GM23338 (cell line): ENCODE results near the gene OR2D3. TPM values are rescaled to one million over a fixed set of nuclear protein-coding genes. Genes with fewer than 3 reads are reported as not detected.

Experiments
- ATAC-seq: fragments of 200-7000 bp; cut with Tn5 transposase; 3 replicates; pipeline ENCODE4 v1.9.1; 2020
- DNase-seq: peaks from one replicate; pipeline ENCODE4 v3.0.0-alpha.2; 2015; ENCODE audit warnings: low spot score
- H2AFZ ChIP-seq: fragments of 200-600 bp; sonication (generic); 2 replicates; pipeline ENCODE4 v1.8.0; 2016; ENCODE audit warnings: antibody characterized with exemption, mild to moderate bottlenecking, moderate library complexity
- H3F3A ChIP-seq: fragments of 200-600 bp; sonication (generic); replicated peaks from 2 replicates; pipeline ENCODE4 v1.8.0; 2017; ENCODE audit warnings: antibody characterized with exemption, mixed run types, low read depth
- H3K27ac ChIP-seq: fragments of 200-600 bp; sonication (generic); 2 replicates; pipeline ENCODE4 v1.6.1; 2016; ENCODE audit warnings: low read depth
- H3K27me3 ChIP-seq: fragments of 200-600 bp; sonication (generic); 2 replicates; pipeline ENCODE4 v1.8.0; 2016; ENCODE audit warnings: mild to moderate bottlenecking, mixed run types, moderate library complexity; ENCODE audit not compliant: insufficient read depth
- H3K36me3 ChIP-seq: fragments of 200-600 bp; sonication (generic); 2 replicates; pipeline ENCODE4 v1.8.0; 2016; ENCODE audit warnings: mild to moderate bottlenecking; ENCODE audit not compliant: insufficient read depth
- H3K4me1 ChIP-seq: fragments of 200-600 bp; sonication (generic); 2 replicates; pipeline ENCODE4 v1.8.0; 2016; ENCODE audit warnings: mild to moderate bottlenecking, moderate library complexity; ENCODE audit not compliant: insufficient read depth
- H3K4me2 ChIP-seq: fragments of 200-600 bp; sonication (generic); 2 replicates; pipeline ENCODE4 v1.7.1; 2017; ENCODE audit warnings: mixed run types
- H3K4me3 ChIP-seq: fragments of 200-600 bp; sonication (generic); 2 replicates; pipeline ENCODE4 v1.6.1; 2016; ENCODE audit warnings: mixed run types
- H3K79me2 ChIP-seq: fragments of 200-600 bp; sonication (generic); replicated peaks from 2 replicates; pipeline ENCODE4 v1.8.0; 2017; ENCODE audit warnings: mild to moderate bottlenecking; ENCODE audit not compliant: insufficient read depth
- H3K9me2 ChIP-seq: fragments of 200-600 bp; sonication (generic); 2 replicates; pipeline ENCODE4 v1.8.0; 2017; ENCODE audit not compliant: insufficient read depth
- H4K20me1 ChIP-seq: fragments of 200-600 bp; sonication (generic); replicated peaks from 2 replicates; pipeline ENCODE4 v1.8.0; 2017; ENCODE audit warnings: mild to moderate bottlenecking; ENCODE audit not compliant: insufficient read depth
- H3K27ac Mint-ChIP-seq: 2 replicates; pipeline ENCODE4 v1.8.0; 2020; ENCODE audit warnings: inconsistent platforms, mild to moderate bottlenecking, moderate library complexity, mixed read lengths
- H3K27me3 Mint-ChIP-seq: 3 replicates; pipeline ENCODE4 v1.8.0; 2022; ENCODE audit warnings: low read depth, mild to moderate bottlenecking, moderate library complexity, mixed read lengths, inconsistent platforms; ENCODE audit not compliant: insufficient read depth, poor library complexity
- H3K36me3 Mint-ChIP-seq: 3 replicates; pipeline ENCODE4 v1.8.0; 2021; ENCODE audit warnings: low read depth, mild to moderate bottlenecking, inconsistent platforms, moderate library complexity, mixed read lengths
- H3K4me1 Mint-ChIP-seq: 3 replicates; pipeline ENCODE4 v1.8.0; 2020; ENCODE audit warnings: mild to moderate bottlenecking, inconsistent platforms, mixed read lengths
- H3K4me3 Mint-ChIP-seq: 3 replicates; pipeline ENCODE4 v1.8.0; 2021; ENCODE audit warnings: moderate library complexity, mild to moderate bottlenecking, inconsistent platforms, mixed read lengths
- H3K9me3 Mint-ChIP-seq: 3 replicates; pipeline ENCODE4 v1.8.0; 2020; ENCODE audit warnings: moderate library complexity, mild to moderate bottlenecking, inconsistent platforms, mixed read lengths
- CREB1 ChIP-seq: fragments of 250-450 bp; sonication (Bioruptor Pico); IDR thresholded peaks from 2 replicates; pipeline ENCODE4 v1.5.0; 2020; ENCODE audit warnings: low read depth, mild to moderate bottlenecking, moderate library complexity
- ETS1 ChIP-seq: IDR thresholded peaks from 2 replicates; pipeline ENCODE4 v1.6.1; 2016; ENCODE audit warnings: antibody characterized with exemption
- EZH2 ChIP-seq: fragments of 200-600 bp; sonication (generic); IDR thresholded peaks from one replicate; pipeline ENCODE4 v1.8.0; 2017; ENCODE audit warnings: antibody characterized with exemption, mild to moderate bottlenecking, low read depth; ENCODE audit not compliant: unreplicated experiment
- EZH2phosphoT487 ChIP-seq: fragments of 200-600 bp; sonication (generic); IDR thresholded peaks from one replicate; pipeline ENCODE4 v1.8.1; 2018; ENCODE audit warnings: antibody characterized with exemption; ENCODE audit not compliant: unreplicated experiment
- JUNB ChIP-seq: IDR thresholded peaks from one replicate; pipeline ENCODE4 v1.6.1; 2016; ENCODE audit warnings: antibody characterized with exemption; ENCODE audit not compliant: unreplicated experiment
- NANOG ChIP-seq: IDR thresholded peaks from 2 replicates; pipeline ENCODE4 v1.6.1; 2016; ENCODE audit warnings: antibody characterized with exemption, borderline replicate concordance
- POLR2AphosphoS5 ChIP-seq: IDR thresholded peaks from 2 replicates; pipeline ENCODE4 v1.6.1; 2016; ENCODE audit warnings: antibody characterized with exemption, low read depth
- STAT1 ChIP-seq: IDR thresholded peaks from one replicate; pipeline ENCODE4 v1.6.1; 2016; ENCODE audit warnings: antibody characterized with exemption; ENCODE audit not compliant: unreplicated experiment
- ZNF114 ChIP-seq: fragments of 250-450 bp; sonication (Bioruptor Pico); IDR thresholded peaks from 2 replicates; pipeline ENCODE4 v1.5.0; 2020; ENCODE audit warnings: mild to moderate bottlenecking, moderate library complexity
- ZNF331 ChIP-seq: fragments of 250-450 bp; sonication (Bioruptor Pico); IDR thresholded peaks from 2 replicates; pipeline ENCODE4 v1.5.0; 2020; ENCODE audit warnings: low read depth, mild to moderate bottlenecking, moderate library complexity
- polyA plus RNA-seq: library from polyadenylated mRNA; unstranded; fragments of >200 nt; fragmentation: Nextera tagmentation; extraction: Ambion mirVana; gene quantifications from 2 replicates; pipeline ENCODE4 v1.2.1, GENCODE V29; 2016
- total RNA-seq: library from RNA; depleted of rRNA; stranded (reverse); fragments of >200 nt; shearing (Covaris generic); gene quantifications from 2 replicates; pipeline ENCODE4 v1.2.3, GENCODE V29; 2014
- TF ChIP-seq, protein P1 (sequence below): fragments of 250-450 bp; sonication (Bioruptor Pico); IDR thresholded peaks from 2 replicates; pipeline ENCODE4 v1.5.0; 2020; ENCODE audit warnings: mild to moderate bottlenecking, moderate library complexity
- TF ChIP-seq, protein P2 (sequence below), 2 experiments: fragments of 200-600 bp in 1 of 2; sonication (generic) in 1 of 2; conservative IDR thresholded peaks; 2 replicates each; pipeline versions ENCODE4 v1.5.1 to v1.6.1; 2016 to 2017; ENCODE audit warnings: antibody characterized with exemption in 2 of 2, low read depth in 2 of 2, mild to moderate bottlenecking in 2 of 2, moderate library complexity in 1 of 2
- TF ChIP-seq, protein P3 (sequence below): IDR thresholded peaks from one replicate; pipeline ENCODE4 v1.6.1; 2018; ENCODE audit warnings: antibody characterized with exemption; ENCODE audit not compliant: unreplicated experiment

OR2D3 gene
- total and polyA plus RNA-seq, 2 experiments from 2014 or later = 0.65 TPM; not detected in 1

GRCh38 chr11:6925007-6925577 is 4.3 kb downstream of the OR2D3 start:
- Histone ChIP-seq H3K9me2 (no peaks in the 10 kb centered on the region), H3K79me2 (peaks cover 25% of the 10 kb centered on the region), H3K4me3 (no peak overlapping the region), H3F3A (no peaks in the 10 kb centered on the region), H2AFZ (peak overlapping the region; percentile 88; the same call in 1 of the 2 replicates), H3K36me3 (no peaks in the 10 kb centered on the region), H4K20me1 (no peaks in the 10 kb centered on the region), H3K27me3 (no peaks in the 10 kb centered on the region), H3K4me2 (no peak overlapping the region), H3K27ac (0 out of 2 replicates have a peak overlapping the region, but pooled peaks have one; percentile 39), H3K4me1 (peaks cover 29% of the 10 kb centered on the region)
- no peaks in the 10 kb centered on the region for H3K9me3 Mint-ChIP-seq
- TF ChIP-seq CREB1 (CRISPR knock-in tag) = no peak
- no peak for TF ChIP-seq EZH2phosphoT487
- TF ChIP-seq ETS1 = no peak
- TF ChIP-seq POLR2AphosphoS5 = no peak
- no peak for TF ChIP-seq EZH2
- TF ChIP-seq JUNB = no peak
- TF ChIP-seq, protein P1, sequence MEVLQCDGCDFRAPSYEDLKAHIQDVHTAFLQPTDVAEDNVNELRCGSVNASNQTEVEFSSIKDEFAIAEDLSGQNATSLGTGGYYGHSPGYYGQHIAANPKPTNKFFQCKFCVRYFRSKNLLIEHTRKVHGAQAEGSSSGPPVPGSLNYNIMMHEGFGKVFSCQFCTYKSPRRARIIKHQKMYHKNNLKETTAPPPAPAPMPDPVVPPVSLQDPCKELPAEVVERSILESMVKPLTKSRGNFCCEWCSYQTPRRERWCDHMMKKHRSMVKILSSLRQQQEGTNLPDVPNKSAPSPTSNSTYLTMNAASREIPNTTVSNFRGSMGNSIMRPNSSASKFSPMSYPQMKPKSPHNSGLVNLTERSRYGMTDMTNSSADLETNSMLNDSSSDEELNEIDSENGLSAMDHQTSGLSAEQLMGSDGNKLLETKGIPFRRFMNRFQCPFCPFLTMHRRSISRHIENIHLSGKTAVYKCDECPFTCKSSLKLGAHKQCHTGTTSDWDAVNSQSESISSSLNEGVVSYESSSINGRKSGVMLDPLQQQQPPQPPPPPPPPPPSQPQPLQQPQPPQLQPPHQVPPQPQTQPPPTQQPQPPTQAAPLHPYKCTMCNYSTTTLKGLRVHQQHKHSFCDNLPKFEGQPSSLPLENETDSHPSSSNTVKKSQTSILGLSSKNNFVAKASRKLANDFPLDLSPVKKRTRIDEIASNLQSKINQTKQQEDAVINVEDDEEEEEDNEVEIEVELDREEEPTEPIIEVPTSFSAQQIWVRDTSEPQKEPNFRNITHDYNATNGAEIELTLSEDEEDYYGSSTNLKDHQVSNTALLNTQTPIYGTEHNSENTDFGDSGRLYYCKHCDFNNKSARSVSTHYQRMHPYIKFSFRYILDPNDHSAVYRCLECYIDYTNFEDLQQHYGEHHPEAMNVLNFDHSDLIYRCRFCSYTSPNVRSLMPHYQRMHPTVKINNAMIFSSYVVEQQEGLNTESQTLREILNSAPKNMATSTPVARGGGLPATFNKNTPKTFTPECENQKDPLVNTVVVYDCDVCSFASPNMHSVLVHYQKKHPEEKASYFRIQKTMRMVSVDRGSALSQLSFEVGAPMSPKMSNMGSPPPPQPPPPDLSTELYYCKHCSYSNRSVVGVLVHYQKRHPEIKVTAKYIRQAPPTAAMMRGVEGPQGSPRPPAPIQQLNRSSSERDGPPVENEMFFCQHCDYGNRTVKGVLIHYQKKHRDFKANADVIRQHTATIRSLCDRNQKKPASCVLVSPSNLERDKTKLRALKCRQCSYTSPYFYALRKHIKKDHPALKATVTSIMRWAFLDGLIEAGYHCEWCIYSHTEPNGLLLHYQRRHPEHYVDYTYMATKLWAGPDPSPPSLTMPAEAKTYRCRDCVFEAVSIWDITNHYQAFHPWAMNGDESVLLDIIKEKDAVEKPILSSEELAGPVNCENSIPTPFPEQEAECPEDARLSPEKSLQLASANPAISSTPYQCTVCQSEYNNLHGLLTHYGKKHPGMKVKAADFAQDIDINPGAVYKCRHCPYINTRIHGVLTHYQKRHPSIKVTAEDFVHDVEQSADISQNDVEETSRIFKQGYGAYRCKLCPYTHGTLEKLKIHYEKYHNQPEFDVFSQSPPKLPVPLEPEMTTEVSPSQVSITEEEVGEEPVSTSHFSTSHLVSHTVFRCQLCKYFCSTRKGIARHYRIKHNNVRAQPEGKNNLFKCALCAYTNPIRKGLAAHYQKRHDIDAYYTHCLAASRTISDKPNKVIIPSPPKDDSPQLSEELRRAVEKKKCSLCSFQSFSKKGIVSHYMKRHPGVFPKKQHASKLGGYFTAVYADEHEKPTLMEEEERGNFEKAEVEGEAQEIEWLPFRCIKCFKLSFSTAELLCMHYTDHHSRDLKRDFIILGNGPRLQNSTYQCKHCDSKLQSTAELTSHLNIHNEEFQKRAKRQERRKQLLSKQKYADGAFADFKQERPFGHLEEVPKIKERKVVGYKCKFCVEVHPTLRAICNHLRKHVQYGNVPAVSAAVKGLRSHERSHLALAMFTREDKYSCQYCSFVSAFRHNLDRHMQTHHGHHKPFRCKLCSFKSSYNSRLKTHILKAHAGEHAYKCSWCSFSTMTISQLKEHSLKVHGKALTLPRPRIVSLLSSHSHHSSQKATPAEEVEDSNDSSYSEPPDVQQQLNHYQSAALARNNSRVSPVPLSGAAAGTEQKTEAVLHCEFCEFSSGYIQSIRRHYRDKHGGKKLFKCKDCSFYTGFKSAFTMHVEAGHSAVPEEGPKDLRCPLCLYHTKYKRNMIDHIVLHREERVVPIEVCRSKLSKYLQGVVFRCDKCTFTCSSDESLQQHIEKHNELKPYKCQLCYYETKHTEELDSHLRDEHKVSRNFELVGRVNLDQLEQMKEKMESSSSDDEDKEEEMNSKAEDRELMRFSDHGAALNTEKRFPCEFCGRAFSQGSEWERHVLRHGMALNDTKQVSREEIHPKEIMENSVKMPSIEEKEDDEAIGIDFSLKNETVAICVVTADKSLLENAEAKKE (CRISPR knock-in tag) = no peak
- no peak for TF ChIP-seq STAT1
- TF ChIP-seq ZNF114 (CRISPR knock-in tag) = no peak
- TF ChIP-seq NANOG = no peak
- TF ChIP-seq, protein P2, sequence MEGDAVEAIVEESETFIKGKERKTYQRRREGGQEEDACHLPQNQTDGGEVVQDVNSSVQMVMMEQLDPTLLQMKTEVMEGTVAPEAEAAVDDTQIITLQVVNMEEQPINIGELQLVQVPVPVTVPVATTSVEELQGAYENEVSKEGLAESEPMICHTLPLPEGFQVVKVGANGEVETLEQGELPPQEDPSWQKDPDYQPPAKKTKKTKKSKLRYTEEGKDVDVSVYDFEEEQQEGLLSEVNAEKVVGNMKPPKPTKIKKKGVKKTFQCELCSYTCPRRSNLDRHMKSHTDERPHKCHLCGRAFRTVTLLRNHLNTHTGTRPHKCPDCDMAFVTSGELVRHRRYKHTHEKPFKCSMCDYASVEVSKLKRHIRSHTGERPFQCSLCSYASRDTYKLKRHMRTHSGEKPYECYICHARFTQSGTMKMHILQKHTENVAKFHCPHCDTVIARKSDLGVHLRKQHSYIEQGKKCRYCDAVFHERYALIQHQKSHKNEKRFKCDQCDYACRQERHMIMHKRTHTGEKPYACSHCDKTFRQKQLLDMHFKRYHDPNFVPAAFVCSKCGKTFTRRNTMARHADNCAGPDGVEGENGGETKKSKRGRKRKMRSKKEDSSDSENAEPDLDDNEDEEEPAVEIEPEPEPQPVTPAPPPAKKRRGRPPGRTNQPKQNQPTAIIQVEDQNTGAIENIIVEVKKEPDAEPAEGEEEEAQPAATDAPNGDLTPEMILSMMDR (conservative IDR thresholded peaks at IDR 0.05; ENCODE audit: low read depth in 2 of 2) = no peak
- no peak for TF ChIP-seq ZNF331 (CRISPR knock-in tag)
- TF ChIP-seq, protein P3, sequence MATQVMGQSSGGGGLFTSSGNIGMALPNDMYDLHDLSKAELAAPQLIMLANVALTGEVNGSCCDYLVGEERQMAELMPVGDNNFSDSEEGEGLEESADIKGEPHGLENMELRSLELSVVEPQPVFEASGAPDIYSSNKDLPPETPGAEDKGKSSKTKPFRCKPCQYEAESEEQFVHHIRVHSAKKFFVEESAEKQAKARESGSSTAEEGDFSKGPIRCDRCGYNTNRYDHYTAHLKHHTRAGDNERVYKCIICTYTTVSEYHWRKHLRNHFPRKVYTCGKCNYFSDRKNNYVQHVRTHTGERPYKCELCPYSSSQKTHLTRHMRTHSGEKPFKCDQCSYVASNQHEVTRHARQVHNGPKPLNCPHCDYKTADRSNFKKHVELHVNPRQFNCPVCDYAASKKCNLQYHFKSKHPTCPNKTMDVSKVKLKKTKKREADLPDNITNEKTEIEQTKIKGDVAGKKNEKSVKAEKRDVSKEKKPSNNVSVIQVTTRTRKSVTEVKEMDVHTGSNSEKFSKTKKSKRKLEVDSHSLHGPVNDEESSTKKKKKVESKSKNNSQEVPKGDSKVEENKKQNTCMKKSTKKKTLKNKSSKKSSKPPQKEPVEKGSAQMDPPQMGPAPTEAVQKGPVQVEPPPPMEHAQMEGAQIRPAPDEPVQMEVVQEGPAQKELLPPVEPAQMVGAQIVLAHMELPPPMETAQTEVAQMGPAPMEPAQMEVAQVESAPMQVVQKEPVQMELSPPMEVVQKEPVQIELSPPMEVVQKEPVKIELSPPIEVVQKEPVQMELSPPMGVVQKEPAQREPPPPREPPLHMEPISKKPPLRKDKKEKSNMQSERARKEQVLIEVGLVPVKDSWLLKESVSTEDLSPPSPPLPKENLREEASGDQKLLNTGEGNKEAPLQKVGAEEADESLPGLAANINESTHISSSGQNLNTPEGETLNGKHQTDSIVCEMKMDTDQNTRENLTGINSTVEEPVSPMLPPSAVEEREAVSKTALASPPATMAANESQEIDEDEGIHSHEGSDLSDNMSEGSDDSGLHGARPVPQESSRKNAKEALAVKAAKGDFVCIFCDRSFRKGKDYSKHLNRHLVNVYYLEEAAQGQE = no peak
- no peak overlapping the region for H3K27ac Mint-ChIP-seq
- H3K36me3 Mint-ChIP-seq = peaks cover 10% of the 10 kb centered on the region; the same call in 2 of the 3 replicates
- H3K4me3 Mint-ChIP-seq = no peak overlapping the region; the same call in 2 of the 3 replicates
- peaks cover 28% of the 10 kb centered on the region for H3K4me1 Mint-ChIP-seq
- no peak for DNase-seq
- peaks cover 4% of the 10 kb centered on the region for H3K27me3 Mint-ChIP-seq
- ATAC-seq = no peak
